Kidney (tissue), 14 donors: ENCODE data around the gene MORC3. TPM values are rescaled to one million over a fixed set of nuclear protein-coding genes. Genes with fewer than 3 reads are reported as not detected.

Experiments
- DNase-seq, 5 donors: peaks; one replicate each; pipeline ENCODE4 v3.0.0-alpha.2; 2013 to 2020
- FAIRE-seq: peaks from 2 replicates; lab custom pipeline; 2012; peaks lifted over from hg19 to GRCh38; lab: Jason Lieb, UNC
- H3K27ac ChIP-seq, 2 donors: one replicate each; pipeline ENCODE4 v1.7.0; 2013; ENCODE audit warnings: low read depth in 2 of 2, low read length in 2 of 2, inconsistent platforms in 1 of 2
- H3K27me3 ChIP-seq: one replicate; pipeline ENCODE4 v1.7.1; 2013; ENCODE audit warnings: low read length, inconsistent platforms; ENCODE audit not compliant: control insufficient read depth, insufficient read depth
- H3K36me3 ChIP-seq, 3 donors: one replicate each; pipeline versions ENCODE4 v1.7.0 to v1.7.1; 2013; ENCODE audit warnings: low read length in 3 of 3, control low read depth in 1 of 3, inconsistent platforms in 1 of 3; ENCODE audit not compliant: insufficient read depth in 3 of 3, control insufficient read depth in 2 of 3
- H3K4me1 ChIP-seq, 3 donors: one replicate each; pipeline versions ENCODE4 v1.7.0 to v1.7.1; 2013; ENCODE audit warnings: low read length in 3 of 3, inconsistent platforms in 1 of 3, low read depth in 1 of 3; ENCODE audit not compliant: control insufficient read depth in 2 of 3, insufficient read depth in 2 of 3
- H3K4me3 ChIP-seq, 3 donors: one replicate each; pipeline versions ENCODE4 v1.7.0 to v1.8.1; 2013; ENCODE audit warnings: low read length in 3 of 3, control low read depth in 1 of 3, inconsistent platforms in 1 of 3
- H3K9ac ChIP-seq, 3 donors: one replicate each; pipeline versions ENCODE4 v1.7.0 to v1.7.1; 2013; ENCODE audit warnings: low read length in 3 of 3, control low read depth in 1 of 3, inconsistent platforms in 1 of 3
- H3K9me3 ChIP-seq, 3 donors: one replicate each; pipeline versions ENCODE4 v1.7.0 to v1.7.1; 2013; ENCODE audit warnings: low read length in 3 of 3, control low read depth in 1 of 3, inconsistent platforms in 1 of 3; ENCODE audit not compliant: control insufficient read depth in 2 of 3, insufficient read depth in 1 of 3
- CTCF ChIP-seq: IDR thresholded peaks from 3 replicates; pipeline ENCODE4 v1.5.1; 2012; ENCODE audit warnings: mild to moderate bottlenecking, moderate library complexity, borderline replicate concordance; ENCODE audit not compliant: insufficient read depth; ENCODE audit errors: extremely low read depth
- intact Hi-C: fragments of 100-400 bp; cut with DNase I; formaldehyde crosslinking; loops from one replicate; pipeline ENCODE4 v1.11.1; 2022
- polyA plus RNA-seq: library from polyadenylated mRNA; stranded (reverse); fragments of 350-450 nt; fragmentation: Illumina TruSeq; extraction: RNeasy Lipid Tissue Mini Kit (QIAGEN cat#74804); gene quantifications from one replicate; pipeline ENCODE4 v1.2.3, GENCODE V29; 2014; ENCODE audit warnings: low read depth, low replicate concordance; ENCODE audit not compliant: insufficient read depth
- total RNA-seq: library from RNA; stranded (reverse); fragmentation: NEBNext Ultra II Directional; extraction: Animal tissue kit (Norgen Biotek cat#: 25700); gene quantifications from one replicate; pipeline ENCODE4 v1.2.1, GENCODE V29; 2021
- donor health status: control.
- donor health status: control.
- donor health status: control.
- donor health status: control.
- donor health status: control.
- donor health status: DM: yes; HTN: yes; CAD: no.
- donor health status: Normal renal cell carcinoma (clear cell type).

The MORC3 gene
- total and polyA plus RNA-seq, 2 donors from 2014 or later: 6.6 to 32.4 TPM

GRCh38 chr21:36402339-36402738, 82.3 kb downstream of the MORC3 start:
- no peak for FAIRE-seq
- intact Hi-C loops: no loop called here
- Histone ChIP-seq H3K4me3 (no peak overlapping the region), H3K36me3 (no peaks in the 10 kb centered on the region), H3K9me3 (no peaks in the 10 kb centered on the region), H3K27ac (no peak overlapping the region), H3K4me1 (no peaks in the 10 kb centered on the region), H3K9ac (no peak overlapping the region), H3K27me3 (no peaks in the 10 kb centered on the region)
- DNase-seq: no peak
- no peak for TF ChIP-seq CTCF

- DNase-seq (no peak), FAIRE-seq (no peak)
- Histone ChIP-seq H3K4me1 (no peaks in the 10 kb centered on the region), H3K9ac (no peak overlapping the region), H3K9me3 (no peaks in the 10 kb centered on the region), H3K36me3 (no peaks in the 10 kb centered on the region), H3K4me3 (no peak overlapping the region), H3K27ac (no peak overlapping the region), H3K27me3 (no peaks in the 10 kb centered on the region)
- no peak for TF ChIP-seq CTCF
- intact Hi-C loops: no loop called here
Measured at GRCh38 chr21:36403713-36404112, 83.7 kb downstream of the MORC3 start.

- FAIRE-seq (no peak), DNase-seq (no peak)
- Histone ChIP-seq H3K27ac (no peak overlapping the region), H3K36me3 (no peaks in the 10 kb centered on the region), H3K27me3 (no peaks in the 10 kb centered on the region), H3K4me1 (no peaks in the 10 kb centered on the region), H3K4me3 (no peak overlapping the region), H3K9ac (no peak overlapping the region), H3K9me3 (no peaks in the 10 kb centered on the region)
- TF ChIP-seq CTCF: no peak
- intact Hi-C loops: no loop called here
Measured at GRCh38 chr21:36408568-36408967, 88.6 kb downstream of the MORC3 start.

- Histone ChIP-seq H3K4me3 (no peak overlapping the region), H3K27ac (no peak overlapping the region), H3K9ac (no peak overlapping the region), H3K36me3 (no peaks in the 10 kb centered on the region), H3K9me3 (no peaks in the 10 kb centered on the region), H3K27me3 (no peaks in the 10 kb centered on the region), H3K4me1 (no peaks in the 10 kb centered on the region)
- intact Hi-C loops: no loop called here
- no peak for DNase-seq
- TF ChIP-seq CTCF: no peak
- no peak for FAIRE-seq
Measured at GRCh38 chr21:36411301-36411700, 91.3 kb downstream of the MORC3 start.
